ENCODE measurements around the gene TNFRSF1A.
A peak's percentile ranks its signal among the peaks of the same experiment; 100 is the strongest.

Gene TNFRSF1A
- long read RNA-seq, transcript TNFRSF1A-201 (10 exons, 2,223 nt) = major isoform, 275 of 317 reads
- long read RNA-seq, partial matches to known transcripts = 18 of 317 reads
- long read RNA-seq, other reads (novel, unspliced or antisense) = 22 of 317 reads

GRCh38 chr12:6341417-6342139, at the start of gene TNFRSF1A:
TNFRSF1A (minus strand) TSS chr12:6342076; CDS start chr12:6341814, 262 bp downstream.
- peak; percentile 88 to 93 for DNase-seq (ENCODE audit: low read depth in 1 of 2, low spot score in 1 of 2)

GRCh38 chr12:6391013-6391412, 49.1 kb upstream of the TNFRSF1A start:
- no peak for TF ChIP-seq CTCF (IDR thresholded peaks at IDR 0.05; ENCODE audit: insufficient read depth, low read length)
- TF ChIP-seq GABPA (IDR thresholded peaks at IDR 0.05; ENCODE audit: low read depth) = no peak
- no peak for TF ChIP-seq POLR2AphosphoS5 (IDR thresholded peaks at IDR 0.05; ENCODE audit: low read depth)
- TF ChIP-seq, protein P1, sequence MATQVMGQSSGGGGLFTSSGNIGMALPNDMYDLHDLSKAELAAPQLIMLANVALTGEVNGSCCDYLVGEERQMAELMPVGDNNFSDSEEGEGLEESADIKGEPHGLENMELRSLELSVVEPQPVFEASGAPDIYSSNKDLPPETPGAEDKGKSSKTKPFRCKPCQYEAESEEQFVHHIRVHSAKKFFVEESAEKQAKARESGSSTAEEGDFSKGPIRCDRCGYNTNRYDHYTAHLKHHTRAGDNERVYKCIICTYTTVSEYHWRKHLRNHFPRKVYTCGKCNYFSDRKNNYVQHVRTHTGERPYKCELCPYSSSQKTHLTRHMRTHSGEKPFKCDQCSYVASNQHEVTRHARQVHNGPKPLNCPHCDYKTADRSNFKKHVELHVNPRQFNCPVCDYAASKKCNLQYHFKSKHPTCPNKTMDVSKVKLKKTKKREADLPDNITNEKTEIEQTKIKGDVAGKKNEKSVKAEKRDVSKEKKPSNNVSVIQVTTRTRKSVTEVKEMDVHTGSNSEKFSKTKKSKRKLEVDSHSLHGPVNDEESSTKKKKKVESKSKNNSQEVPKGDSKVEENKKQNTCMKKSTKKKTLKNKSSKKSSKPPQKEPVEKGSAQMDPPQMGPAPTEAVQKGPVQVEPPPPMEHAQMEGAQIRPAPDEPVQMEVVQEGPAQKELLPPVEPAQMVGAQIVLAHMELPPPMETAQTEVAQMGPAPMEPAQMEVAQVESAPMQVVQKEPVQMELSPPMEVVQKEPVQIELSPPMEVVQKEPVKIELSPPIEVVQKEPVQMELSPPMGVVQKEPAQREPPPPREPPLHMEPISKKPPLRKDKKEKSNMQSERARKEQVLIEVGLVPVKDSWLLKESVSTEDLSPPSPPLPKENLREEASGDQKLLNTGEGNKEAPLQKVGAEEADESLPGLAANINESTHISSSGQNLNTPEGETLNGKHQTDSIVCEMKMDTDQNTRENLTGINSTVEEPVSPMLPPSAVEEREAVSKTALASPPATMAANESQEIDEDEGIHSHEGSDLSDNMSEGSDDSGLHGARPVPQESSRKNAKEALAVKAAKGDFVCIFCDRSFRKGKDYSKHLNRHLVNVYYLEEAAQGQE (IDR thresholded peaks at IDR 0.05; ENCODE audit: insufficient replicate concordance, low read depth) = no peak
- TF ChIP-seq SPI1 (IDR thresholded peaks at IDR 0.05; ENCODE audit: borderline replicate concordance, low read depth) = no peak
- Histone ChIP-seq H3K27me3 (ENCODE audit: insufficient read depth, poor library complexity, severe bottlenecking) (no peaks in the 10 kb centered on the region), H3K27ac (replicated peaks) (no peak overlapping the region), H3K4me3 (replicated peaks; ENCODE audit: insufficient read depth, low read length) (no peak overlapping the region)
- DNase-seq (ENCODE audit: low read depth in 1 of 2, low spot score in 1 of 2) = no peak

More at GRCh38 chr12:6341417-6342139, at the start of gene TNFRSF1A:
- Histone ChIP-seq H3K27ac (replicated peaks) (peak within 1 kb of the TSS; percentile 99), H3K4me3 (replicated peaks; ENCODE audit: insufficient read depth, low read length) (peak within 1 kb of the TSS; percentile 77), H3K27me3 (ENCODE audit: insufficient read depth, poor library complexity, severe bottlenecking) (no peaks in the 10 kb centered on the region)
- TF ChIP-seq, protein P1 (IDR thresholded peaks at IDR 0.05; ENCODE audit: insufficient replicate concordance, low read depth) = no peak
- TF ChIP-seq SPI1 (IDR thresholded peaks at IDR 0.05; ENCODE audit: borderline replicate concordance, low read depth) = peak; percentile 68; the same call in 1 of the 2 replicates
- TF ChIP-seq POLR2AphosphoS5 (IDR thresholded peaks at IDR 0.05; ENCODE audit: low read depth) = peak; percentile 72

- no peak overlapping the region for H3K27ac ChIP-seq (replicated peaks)
- H3K4me3 ChIP-seq (replicated peaks; ENCODE audit: insufficient read depth, low read length) = no peak overlapping the region
- no peak for DNase-seq (ENCODE audit: low read depth in 1 of 2, low spot score in 1 of 2)
- TF ChIP-seq, protein P1 (IDR thresholded peaks at IDR 0.05; ENCODE audit: insufficient replicate concordance, low read depth) = no peak
- TF ChIP-seq SPI1 (IDR thresholded peaks at IDR 0.05; ENCODE audit: borderline replicate concordance, low read depth) = no peak
- TF ChIP-seq CTCF (IDR thresholded peaks at IDR 0.05; ENCODE audit: insufficient read depth, low read length) = no peak
- TF ChIP-seq GABPA (IDR thresholded peaks at IDR 0.05; ENCODE audit: low read depth) = no peak
- TF ChIP-seq POLR2AphosphoS5 (IDR thresholded peaks at IDR 0.05; ENCODE audit: low read depth) = no peak
- no peaks in the 10 kb centered on the region for H3K27me3 ChIP-seq (ENCODE audit: insufficient read depth, poor library complexity, severe bottlenecking)
These were observed 48.4 kb upstream of the TNFRSF1A start for GRCh38 chr12:6390084-6390799.

Data from HL-60 (cell line).